ENCODE data around the gene CDH26.

Gene CDH26

GRCh38 chr20:60046860-60047259 lies 88.6 kb downstream of the CDH26 start:
- no peak for DNase-seq (ENCODE audit: low spot score)

- no peak for DNase-seq (ENCODE audit: low spot score)
Measured at GRCh38 chr20:60048634-60049521, 90.7 kb downstream of the CDH26 start.

GRCh38 chr20:60049601-60050000 lies 91.4 kb downstream of the CDH26 start:
- DNase-seq (ENCODE audit: low spot score), result no peak

GRCh38 chr20:60050193-60050947 lies 92.1 kb downstream of the CDH26 start:
- DNase-seq (ENCODE audit: low spot score), result no peak

GRCh38 chr20:60051911-60052310 lies 93.7 kb downstream of the CDH26 start:
- DNase-seq (ENCODE audit: low spot score), result no peak

GRCh38 chr20:60052322-60052721 lies 94.1 kb downstream of the CDH26 start:
- no peak for DNase-seq (ENCODE audit: low spot score)

- DNase-seq (ENCODE audit: low spot score), result no peak
Measured at GRCh38 chr20:60053125-60053817, 95.0 kb downstream of the CDH26 start.

GRCh38 chr20:60053818-60054190 lies 95.6 kb downstream of the CDH26 start:
- DNase-seq (ENCODE audit: low spot score), result no peak

- DNase-seq (ENCODE audit: low spot score), result no peak
Measured at GRCh38 chr20:60054716-60055634, 96.8 kb downstream of the CDH26 start.

- DNase-seq (ENCODE audit: low spot score), result peak; percentile 77
Measured at GRCh38 chr20:60055740-60056139, 97.5 kb downstream of the CDH26 start.

GRCh38 chr20:60056407-60057122 lies 98.3 kb downstream of the CDH26 start:
- peak; percentile 21 for DNase-seq (ENCODE audit: low spot score)

GRCh38 chr20:60057123-60057865 lies 99.1 kb downstream of the CDH26 start:
- peak; percentile 85 for DNase-seq (ENCODE audit: low spot score)

GRCh38 chr20:60057866-60058807 lies 99.9 kb downstream of the CDH26 start:
- peak; percentile 38 for DNase-seq (ENCODE audit: low spot score)

GRCh38 chr20:60058879-60059278 lies 100.7 kb downstream of the CDH26 start:
- no peak for DNase-seq (ENCODE audit: low spot score)

- no peak for DNase-seq (ENCODE audit: low spot score)
Measured at GRCh38 chr20:60060006-60060557, 101.9 kb downstream of the CDH26 start.

GRCh38 chr20:60060593-60060992 lies 102.4 kb downstream of the CDH26 start:
- DNase-seq (ENCODE audit: low spot score), result no peak

GRCh38 chr20:60062431-60063047 lies 104.3 kb downstream of the CDH26 start:
- DNase-seq (ENCODE audit: low spot score), result no peak

- no peak for DNase-seq (ENCODE audit: low spot score)
Measured at GRCh38 chr20:60063048-60063451, 104.8 kb downstream of the CDH26 start.

Data from activated CD4-positive, alpha-beta T cell treated with anti-CD3 and anti-CD28 coated beads, Interleukin-2, Interleukin-4, amounts not matched to agents 100 ng/mL and 50 ng/mL, durations not matched to agents 16 hours and 8 hours (primary cell).